Stimulated activated naive CD8-positive, alpha-beta T cell treated with anti-CD3 and anti-CD28 coated beads, Interleukin-15, Interleukin-2, amounts not matched to agents 100 U/mL and 50 U/mL, for 24 hours (primary cell): ENCODE measurements around the gene PAQR6.
"Not testable (repeated sequence)": the region's sequence is repeated elsewhere in the genome, so short reads cannot be mapped to it uniquely, and the experiment has no call there.

Experiments
- ATAC-seq: fragments of 150-1000 bp; cut with Tn5 transposase; one replicate; pipeline ENCODE4 v1.10.0; 2021
- DNase-seq: peaks from one replicate; pipeline ENCODE4 v3.0.0; 2021

The PAQR6 gene

GRCh38 chr1:156232201-156232894 is 15.5 kb downstream of the PAQR6 start:
- ATAC-seq (no peak), DNase-seq (no peak)

- DNase-seq, result no peak
- ATAC-seq, result no peak
These were observed 17.4 kb downstream of the PAQR6 start for GRCh38 chr1:156230473-156230837.

GRCh38 chr1:156229809-156230472 is 17.9 kb downstream of the PAQR6 start:
- DNase-seq, result no peak

GRCh38 chr1:156228501-156228900 is 19.4 kb downstream of the PAQR6 start:
- DNase-seq (no peak), ATAC-seq (no peak)

More at GRCh38 chr1:156229809-156230472, 17.9 kb downstream of the PAQR6 start:
- ATAC-seq, result no peak

GRCh38 chr1:156226782-156227181 is 21.1 kb downstream of the PAQR6 start:
- ATAC-seq, result no peak
- no peak for DNase-seq

- ATAC-seq, result peak; percentile 26
- DNase-seq, result peak; percentile 58
These were observed 21.7 kb downstream of the PAQR6 start for GRCh38 chr1:156226116-156226538.

- ATAC-seq (no peak), DNase-seq (no peak)
These were observed 22.2 kb downstream of the PAQR6 start for GRCh38 chr1:156225677-156226014.

GRCh38 chr1:156221986-156222692 is 25.7 kb downstream of the PAQR6 start:
- DNase-seq (no peak), ATAC-seq (no peak)

- ATAC-seq (no peak), DNase-seq (no peak)
These were observed 27.6 kb downstream of the PAQR6 start for GRCh38 chr1:156220226-156220625.

- ATAC-seq (peak; percentile 45), DNase-seq (no peak)
These were observed 30.0 kb downstream of the PAQR6 start for GRCh38 chr1:156217871-156218270.

GRCh38 chr1:156216361-156217086 is 31.3 kb downstream of the PAQR6 start:
- DNase-seq, ATAC-seq: not testable (repeated sequence)

GRCh38 chr1:156214024-156214748 is 33.7 kb downstream of the PAQR6 start:
- no peak for DNase-seq
- no peak for ATAC-seq

GRCh38 chr1:156213644-156213966 is 34.3 kb downstream of the PAQR6 start:
- ATAC-seq, result no peak
- DNase-seq, result no peak

GRCh38 chr1:156212833-156213643 is 34.8 kb downstream of the PAQR6 start, which contains the start of gene PMF1:
PMF1 (plus strand) TSS chr1:156213007; CDS start chr1:156213016, 9 bp downstream.
- peak; percentile 97 for DNase-seq
- peak; percentile 93 for ATAC-seq

- no peak for ATAC-seq
- no peak for DNase-seq
These were observed 35.7 kb downstream of the PAQR6 start for GRCh38 chr1:156212130-156212529.

GRCh38 chr1:156211243-156211642 is 36.6 kb downstream of the PAQR6 start:
- no peak for ATAC-seq
- DNase-seq, result no peak

- no peak for DNase-seq
- ATAC-seq, result no peak
These were observed 43.2 kb downstream of the PAQR6 start for GRCh38 chr1:156204686-156205085.

- ATAC-seq, result no peak
- no peak for DNase-seq
These were observed 44.5 kb downstream of the PAQR6 start for GRCh38 chr1:156203331-156203730.

- DNase-seq (no peak), ATAC-seq (no peak)
These were observed 47.8 kb downstream of the PAQR6 start for GRCh38 chr1:156200044-156200443.

GRCh38 chr1:156198831-156199349 is 49.0 kb downstream of the PAQR6 start:
- DNase-seq (no peak), ATAC-seq (peak; percentile 82)

- ATAC-seq (no peak), DNase-seq (no peak)
These were observed 51.4 kb downstream of the PAQR6 start for GRCh38 chr1:156196445-156196844.
